Kidney (tissue), 14 donors: Measurements from ENCODE around the gene ABTB1. TPM values are rescaled to one million over a fixed set of nuclear protein-coding genes. Genes with fewer than 3 reads are reported as not detected.

ENCODE experiments used
- DNase-seq, 5 donors: peaks; one replicate each; pipeline ENCODE4 v3.0.0-alpha.2; 2013 to 2020
- FAIRE-seq: peaks from 2 replicates; lab custom pipeline; 2012; peaks lifted over from hg19 to GRCh38; lab: Jason Lieb, UNC
- H3K27ac ChIP-seq, 2 donors: one replicate each; pipeline ENCODE4 v1.7.0; 2013; ENCODE audit warnings: low read depth in 2 of 2, low read length in 2 of 2, inconsistent platforms in 1 of 2
- H3K27me3 ChIP-seq: one replicate; pipeline ENCODE4 v1.7.1; 2013; ENCODE audit warnings: low read length, inconsistent platforms; ENCODE audit not compliant: control insufficient read depth, insufficient read depth
- H3K36me3 ChIP-seq, 3 donors: one replicate each; pipeline versions ENCODE4 v1.7.0 to v1.7.1; 2013; ENCODE audit warnings: low read length in 3 of 3, control low read depth in 1 of 3, inconsistent platforms in 1 of 3; ENCODE audit not compliant: insufficient read depth in 3 of 3, control insufficient read depth in 2 of 3
- H3K4me1 ChIP-seq, 3 donors: one replicate each; pipeline versions ENCODE4 v1.7.0 to v1.7.1; 2013; ENCODE audit warnings: low read length in 3 of 3, inconsistent platforms in 1 of 3, low read depth in 1 of 3; ENCODE audit not compliant: control insufficient read depth in 2 of 3, insufficient read depth in 2 of 3
- H3K4me3 ChIP-seq, 3 donors: one replicate each; pipeline versions ENCODE4 v1.7.0 to v1.8.1; 2013; ENCODE audit warnings: low read length in 3 of 3, control low read depth in 1 of 3, inconsistent platforms in 1 of 3
- H3K9ac ChIP-seq, 3 donors: one replicate each; pipeline versions ENCODE4 v1.7.0 to v1.7.1; 2013; ENCODE audit warnings: low read length in 3 of 3, control low read depth in 1 of 3, inconsistent platforms in 1 of 3
- H3K9me3 ChIP-seq, 3 donors: one replicate each; pipeline versions ENCODE4 v1.7.0 to v1.7.1; 2013; ENCODE audit warnings: low read length in 3 of 3, control low read depth in 1 of 3, inconsistent platforms in 1 of 3; ENCODE audit not compliant: control insufficient read depth in 2 of 3, insufficient read depth in 1 of 3
- intact Hi-C: fragments of 100-400 bp; cut with DNase I; formaldehyde crosslinking; loops from one replicate; pipeline ENCODE4 v1.11.1; 2022
- polyA plus RNA-seq: library from polyadenylated mRNA; stranded (reverse); fragments of 350-450 nt; fragmentation: Illumina TruSeq; extraction: RNeasy Lipid Tissue Mini Kit (QIAGEN cat#74804); gene quantifications from one replicate; pipeline ENCODE4 v1.2.3, GENCODE V29; 2014; ENCODE audit warnings: low read depth, low replicate concordance; ENCODE audit not compliant: insufficient read depth
- total RNA-seq: library from RNA; stranded (reverse); fragmentation: NEBNext Ultra II Directional; extraction: Animal tissue kit (Norgen Biotek cat#: 25700); gene quantifications from one replicate; pipeline ENCODE4 v1.2.1, GENCODE V29; 2021
- TF ChIP-seq, protein P1 (sequence below): IDR thresholded peaks from 3 replicates; pipeline ENCODE4 v1.5.1; 2012; ENCODE audit warnings: mild to moderate bottlenecking, moderate library complexity, borderline replicate concordance; ENCODE audit not compliant: insufficient read depth; ENCODE audit errors: extremely low read depth
- donor health status: control.
- donor health status: control.
- donor health status: control.
- donor health status: control.
- donor health status: control.
- donor health status: DM: yes; HTN: yes; CAD: no.
- donor health status: Normal renal cell carcinoma (clear cell type).

The ABTB1 gene
- total and polyA plus RNA-seq, 2 donors from 2014 or later, result 29.2 to 43.2 TPM

DNA sequence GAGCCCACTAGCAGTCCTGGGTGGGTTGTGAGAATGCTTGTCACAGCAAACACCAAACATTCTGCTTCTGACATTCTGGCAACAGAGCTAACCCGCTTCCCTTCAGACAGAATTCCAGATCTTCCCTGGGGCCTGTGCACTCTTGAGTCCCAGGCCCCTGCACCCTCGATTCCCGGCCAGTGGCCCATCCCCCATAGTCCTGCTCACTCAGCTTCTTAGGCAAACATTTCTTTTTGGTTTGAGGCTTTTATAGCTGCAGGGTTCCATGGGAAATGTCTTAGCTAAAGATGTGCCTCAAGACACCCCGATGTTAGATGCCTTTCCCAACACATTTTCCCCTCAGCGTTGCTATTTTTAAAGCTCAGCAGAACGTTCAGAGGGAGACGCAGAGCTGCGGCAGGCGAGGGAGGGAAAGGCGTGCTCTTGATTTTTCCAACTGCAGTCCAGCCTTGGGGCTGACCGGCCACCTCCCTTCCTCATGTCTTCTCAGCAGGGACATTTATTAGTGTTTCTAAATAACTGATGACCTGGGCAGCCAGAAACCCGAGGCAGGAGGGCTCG lies 35.2 kb downstream of the ABTB1 start:
- intact Hi-C loops, result no loop called here
- DNase-seq (peak in 4 of 5 donors; percentile 13 to 63 (median 40)), FAIRE-seq (no peak)
- Histone ChIP-seq H3K4me1 (peaks cover 0 to 5% (median 0%) of the 10 kb centered on the region in 3 donors), H3K9me3 (peaks cover 0 to 4% (median 0%) of the 10 kb centered on the region in 3 donors), H3K36me3 (no peaks in the 10 kb centered on the region), H3K27me3 (no peaks in the 10 kb centered on the region), H3K27ac (no peak overlapping the region), H3K9ac (no peak overlapping the region), H3K4me3 (no peak overlapping the region)
- TF ChIP-seq, protein P1, sequence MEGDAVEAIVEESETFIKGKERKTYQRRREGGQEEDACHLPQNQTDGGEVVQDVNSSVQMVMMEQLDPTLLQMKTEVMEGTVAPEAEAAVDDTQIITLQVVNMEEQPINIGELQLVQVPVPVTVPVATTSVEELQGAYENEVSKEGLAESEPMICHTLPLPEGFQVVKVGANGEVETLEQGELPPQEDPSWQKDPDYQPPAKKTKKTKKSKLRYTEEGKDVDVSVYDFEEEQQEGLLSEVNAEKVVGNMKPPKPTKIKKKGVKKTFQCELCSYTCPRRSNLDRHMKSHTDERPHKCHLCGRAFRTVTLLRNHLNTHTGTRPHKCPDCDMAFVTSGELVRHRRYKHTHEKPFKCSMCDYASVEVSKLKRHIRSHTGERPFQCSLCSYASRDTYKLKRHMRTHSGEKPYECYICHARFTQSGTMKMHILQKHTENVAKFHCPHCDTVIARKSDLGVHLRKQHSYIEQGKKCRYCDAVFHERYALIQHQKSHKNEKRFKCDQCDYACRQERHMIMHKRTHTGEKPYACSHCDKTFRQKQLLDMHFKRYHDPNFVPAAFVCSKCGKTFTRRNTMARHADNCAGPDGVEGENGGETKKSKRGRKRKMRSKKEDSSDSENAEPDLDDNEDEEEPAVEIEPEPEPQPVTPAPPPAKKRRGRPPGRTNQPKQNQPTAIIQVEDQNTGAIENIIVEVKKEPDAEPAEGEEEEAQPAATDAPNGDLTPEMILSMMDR, result no peak

DNA sequence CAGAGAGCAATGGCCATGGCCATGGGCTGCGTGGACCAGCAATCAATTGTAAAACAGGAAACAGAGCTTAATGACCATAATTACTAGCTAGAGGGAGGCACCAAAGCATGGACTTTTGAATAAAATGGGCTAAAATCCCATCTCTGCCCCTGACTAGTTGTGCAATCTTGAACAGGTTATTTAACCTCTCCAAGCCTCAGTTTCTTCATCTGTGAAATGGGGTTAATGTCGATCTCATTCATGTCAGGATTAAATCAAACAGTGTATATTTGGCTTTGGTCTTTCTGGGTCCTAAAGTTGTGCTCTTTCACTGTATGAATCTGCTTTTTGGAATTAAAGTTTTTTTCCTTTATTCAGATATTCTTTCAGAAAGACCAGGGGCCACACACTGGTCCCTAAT lies 36.1 kb downstream of the ABTB1 start:
- TF ChIP-seq, protein P1, result no peak
- Histone ChIP-seq H3K36me3 (no peaks in the 10 kb centered on the region), H3K4me1 (peaks cover 0 to 5% (median 0%) of the 10 kb centered on the region in 3 donors), H3K27me3 (no peaks in the 10 kb centered on the region), H3K27ac (no peak overlapping the region), H3K9me3 (peaks cover 0 to 2% (median 0%) of the 10 kb centered on the region in 3 donors), H3K9ac (no peak overlapping the region), H3K4me3 (no peak overlapping the region)
- FAIRE-seq, result no peak
- no peak for DNase-seq
- intact Hi-C loops, result no loop called here

DNA sequence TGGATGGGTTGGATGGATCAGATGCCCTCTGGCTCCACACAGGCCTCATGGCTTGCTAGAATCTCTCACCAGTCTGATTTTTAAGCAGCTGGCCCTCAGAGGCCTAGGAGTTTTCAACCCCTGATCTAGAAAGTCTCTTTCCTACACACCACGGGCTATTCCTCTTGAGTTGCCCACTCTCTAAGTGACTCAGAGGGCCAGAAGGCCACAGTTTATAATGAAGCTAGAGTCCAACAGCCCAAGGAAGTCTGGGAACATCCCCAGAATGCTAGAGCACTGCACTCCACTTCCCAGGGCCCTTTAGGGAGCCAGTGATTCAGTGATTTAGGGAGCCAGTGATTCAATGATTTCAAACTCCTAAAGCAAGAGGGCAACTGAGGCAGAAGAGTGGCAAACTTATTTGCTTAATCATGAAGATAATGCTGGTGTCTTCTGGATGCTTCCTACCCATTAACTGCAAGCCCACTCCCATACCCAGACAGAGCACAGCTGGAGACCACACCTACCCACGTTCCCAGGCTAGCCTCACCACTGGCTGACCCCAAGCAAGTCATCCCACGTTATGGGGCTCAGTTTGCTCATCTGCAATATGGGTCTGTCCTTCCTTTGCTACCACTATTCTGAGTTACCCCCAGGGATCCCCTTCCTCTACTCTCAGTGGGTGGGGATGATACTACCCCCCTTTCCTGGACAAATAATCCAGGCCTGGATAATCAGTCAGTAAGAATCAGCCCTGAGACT lies 36.7 kb downstream of the ABTB1 start:
- Histone ChIP-seq H3K9ac (no peak overlapping the region), H3K27ac (no peak overlapping the region), H3K27me3 (no peaks in the 10 kb centered on the region), H3K4me3 (no peak overlapping the region), H3K36me3 (no peaks in the 10 kb centered on the region), H3K9me3 (no peaks in the 10 kb centered on the region), H3K4me1 (peaks cover 0 to 5% (median 0%) of the 10 kb centered on the region in 3 donors)
- TF ChIP-seq, protein P1, result no peak
- intact Hi-C loops, result no loop called here
- FAIRE-seq (no peak), DNase-seq (no peak)
